ENCODE measurements around the gene INSYN2B.

- TF ChIP-seq ZNF274 (IDR thresholded peaks at IDR 0.05; ENCODE audit: low read depth, low read length) (no peak), SUZ12 (IDR thresholded peaks at IDR 0.05; ENCODE audit: extremely low read depth, insufficient read depth, insufficient read length) (no peak)
These were observed 66.8 kb downstream of the INSYN2B start for GRCh38 chr5:169913479-169913878.

All from NT2/D1 (cell line).